Esophagus muscularis mucosa (tissue), 4 donors: ENCODE data around the gene CALHM3. TPM values are rescaled to one million over a fixed set of nuclear protein-coding genes. Genes with fewer than 3 reads are reported as not detected.

Experiments
- DNase-seq: peaks from one replicate; pipeline ENCODE4 v3.0.0-alpha.2; 2017; ENCODE audit errors: extremely low spot score
- H3K27ac ChIP-seq, 4 donors: fragments of 200-600 bp; sonication (generic); replicated peaks in 1 of 4; 1 replicate in 3 of 4; 2 replicates in 1 of 4; pipeline ENCODE4 v1.5.1; 2016 to 2019; ENCODE audit warnings: mild to moderate bottlenecking in 1 of 4
- H3K27me3 ChIP-seq, 4 donors: fragments of 200-600 bp; sonication (generic); one replicate each; pipeline versions ENCODE4 v1.5.1 to v1.6.0; 2016 to 2019
- H3K36me3 ChIP-seq, 4 donors: fragments of 200-600 bp; sonication (generic); one replicate each; pipeline ENCODE4 v1.5.1; 2016 to 2019
- H3K4me1 ChIP-seq, 4 donors: fragments of 200-600 bp; sonication (generic); one replicate each; pipeline ENCODE4 v1.5.1; 2016 to 2019
- H3K4me3 ChIP-seq, 4 donors: fragments of 200-600 bp; sonication (generic); 1 replicate in 2 of 4; 2 replicates in 2 of 4; pipeline ENCODE4 v1.5.1; 2016 to 2019; ENCODE audit warnings: mild to moderate bottlenecking in 4 of 4, moderate library complexity in 1 of 4
- H3K9me3 ChIP-seq, 4 donors: fragments of 200-600 bp; sonication (generic); 1 replicate in 3 of 4; 2 replicates in 1 of 4; pipeline ENCODE4 v1.5.1; 2016 to 2019
- CTCF ChIP-seq, 3 experiments: fragments of 200-600 bp in 2 of 3; fragments of 450-650 bp in 1 of 3; sonication (generic) in 2 of 3; IDR thresholded peaks; one replicate each; pipeline ENCODE4 v1.5.1; 2017 to 2019; ENCODE audit warnings: antibody characterized with exemption in 3 of 3, mild to moderate bottlenecking in 2 of 3, moderate library complexity in 1 of 3
- EP300 ChIP-seq: sonication (generic); formaldehyde crosslinking; IDR thresholded peaks from one replicate; pipeline ENCODE4 v1.6.1; 2017; ENCODE audit warnings: antibody characterized with exemption
- POLR2A ChIP-seq: fragments of 450-650 bp; IDR thresholded peaks from one replicate; pipeline ENCODE4 v1.6.1; 2017; ENCODE audit warnings: antibody characterized with exemption, moderate library complexity, mild to moderate bottlenecking, low read depth
- POLR2AphosphoS5 ChIP-seq, 2 donors: sonication (generic); formaldehyde crosslinking; IDR thresholded peaks; one replicate each; pipeline ENCODE4 v1.6.1; 2017; ENCODE audit warnings: antibody characterized with exemption in 2 of 2
- WGBS: methylation state at CpG from one replicate; pipeline ENCODE4 v1.1.5; 2018; 5-methylcytosine and 5-hydroxymethylcytosine counted together
- intact Hi-C: fragments of 100-400 bp; cut with DNase I; formaldehyde crosslinking; loops from one replicate; pipeline ENCODE4 v1.15.1; 2023
- total RNA-seq, 4 donors: library from RNA; depleted of rRNA; stranded (reverse); fragments of >200 nt; gene quantifications; one replicate each; pipeline versions ENCODE4 v1.1.0 to v1.2.1, GENCODE V29; 2016

CALHM3 gene
- total RNA-seq, 4 donors from 2014 or later, result not detected

GRCh38 chr10:103481974-103482531 is 3.0 kb upstream of the CALHM3 start:
- no peak for DNase-seq
- WGBS, result 54% methylated on average over 12 of the region's 12 CpGs
- Histone ChIP-seq H3K27me3 (no peaks in the 10 kb centered on the region), H3K36me3 (no peaks in the 10 kb centered on the region), H3K4me1 (peaks cover 0 to 18% (median 14%) of the 10 kb centered on the region in 4 donors), H3K27ac (no peak overlapping the region), H3K9me3 (no peaks in the 10 kb centered on the region), H3K4me3 (no peak overlapping the region)
- TF ChIP-seq CTCF (IDR thresholded peaks at IDR 0.05), result peak; percentile 47 to 63 (median 52)
- TF ChIP-seq EP300, result no peak
- intact Hi-C loops, result no loop called here

- intact Hi-C loops, result no loop called here
- 73% methylated on average over 5 of the region's 5 CpGs for whole genome bisulfite sequencing
Observed at GRCh38 chr10:103480521-103480920, 1.5 kb upstream of the CALHM3 start.

GRCh38 chr10:103478671-103479070 is 369 bp downstream of the CALHM3 start:
- Histone ChIP-seq H3K36me3 (no peaks in the 10 kb centered on the region), H3K4me3 (no peak overlapping the region), H3K27ac (no peak overlapping the region), H3K4me1 (peaks cover 0 to 8% (median 3%) of the 10 kb centered on the region in 4 donors), H3K27me3 (peaks cover 0 to 6% (median 0%) of the 10 kb centered on the region in 4 donors), H3K9me3 (no peaks in the 10 kb centered on the region)
- intact Hi-C loops, result no loop called here
- WGBS, result 97% methylated on average over 15 of the region's 22 CpGs
- DNase-seq, result no peak
- TF ChIP-seq EP300 (no peak), POLR2AphosphoS5 (IDR thresholded peaks at IDR 0.05) (no peak), POLR2A (no peak), CTCF (IDR thresholded peaks at IDR 0.05) (no peak)

More at GRCh38 chr10:103480521-103480920, 1.5 kb upstream of the CALHM3 start:
- TF ChIP-seq POLR2AphosphoS5 (IDR thresholded peaks at IDR 0.05), result no peak
- no peak for TF ChIP-seq CTCF (IDR thresholded peaks at IDR 0.05)
- H3K36me3 ChIP-seq, result no peaks in the 10 kb centered on the region
- no peak overlapping the region for H3K4me3 ChIP-seq
- H3K9me3 ChIP-seq, result no peaks in the 10 kb centered on the region
- H3K4me1 ChIP-seq, result peaks cover 0 to 10% (median 6%) of the 10 kb centered on the region in 4 donors
- no peak overlapping the region for H3K27ac ChIP-seq
- H3K27me3 ChIP-seq, result peaks cover 0 to 6% (median 0%) of the 10 kb centered on the region in 4 donors
- no peak for DNase-seq

- Histone ChIP-seq H3K9me3 (no peaks in the 10 kb centered on the region), H3K27me3 (peaks cover 0 to 6% (median 0%) of the 10 kb centered on the region in 4 donors), H3K4me3 (no peak overlapping the region), H3K36me3 (no peaks in the 10 kb centered on the region), H3K4me1 (peaks cover 0 to 16% (median 4%) of the 10 kb centered on the region in 4 donors), H3K27ac (no peak overlapping the region)
- TF ChIP-seq CTCF (IDR thresholded peaks at IDR 0.05) (no peak), POLR2AphosphoS5 (IDR thresholded peaks at IDR 0.05) (no peak), POLR2A (no peak), EP300 (no peak)
- intact Hi-C loops, result no loop called here
- no peak for DNase-seq
- WGBS, result 55% methylated on average over 6 of the region's 11 CpGs
Observed at GRCh38 chr10:103476046-103476768, 2.8 kb downstream of the CALHM3 start.
